Measurements from ENCODE around the gene RPS26. TPM values are rescaled to one million over a fixed set of nuclear protein-coding genes. Genes with fewer than 3 reads are reported as not detected.

Gene RPS26
- total and polyA plus RNA-seq, 2 of the 13 experiments (the other 11 are each of a cell fraction or from before 2014, with no cell fraction given), result 150 to 421 TPM

DNA sequence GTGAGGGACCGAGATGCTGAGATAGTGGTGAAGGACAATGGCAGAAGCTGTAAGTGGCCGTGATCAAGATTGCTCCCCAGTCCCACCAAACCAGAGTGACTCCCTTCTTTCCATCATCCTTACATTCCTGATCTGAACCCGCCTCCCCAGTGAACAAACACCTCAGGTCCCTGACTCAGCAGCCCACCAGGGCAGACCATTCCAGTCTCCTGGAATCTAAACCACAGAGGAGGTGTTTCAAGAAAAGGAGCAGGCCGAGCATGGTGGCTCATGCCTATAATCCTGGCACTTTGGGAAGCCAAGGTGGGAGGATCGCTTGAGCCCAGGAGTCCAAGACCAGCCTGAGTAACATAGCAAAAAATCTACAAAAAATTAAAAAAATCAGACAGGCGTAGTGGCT lies 44.9 kb downstream of the RPS26 start (continued):
- no peak for TF ChIP-seq MEF2D (CRISPR knock-in tag; IDR thresholded peaks at IDR 0.05)
- TF ChIP-seq MLLT10 (CRISPR knock-in tag; IDR thresholded peaks at IDR 0.05), result no peak
- TF ChIP-seq, protein P1, sequence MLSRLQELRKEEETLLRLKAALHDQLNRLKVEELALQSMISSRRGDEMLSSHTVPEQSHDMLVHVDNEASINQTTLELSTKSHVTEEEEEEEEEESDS (CRISPR knock-in tag; IDR thresholded peaks at IDR 0.05; ENCODE audit: borderline replicate concordance), result no peak
- no peak for TF ChIP-seq NAIF1 (CRISPR knock-in tag; IDR thresholded peaks at IDR 0.05; ENCODE audit: borderline replicate concordance)
- TF ChIP-seq ZNF75D (CRISPR knock-in tag; IDR thresholded peaks at IDR 0.05; ENCODE audit: borderline replicate concordance), result no peak
- TF ChIP-seq, protein P2, sequence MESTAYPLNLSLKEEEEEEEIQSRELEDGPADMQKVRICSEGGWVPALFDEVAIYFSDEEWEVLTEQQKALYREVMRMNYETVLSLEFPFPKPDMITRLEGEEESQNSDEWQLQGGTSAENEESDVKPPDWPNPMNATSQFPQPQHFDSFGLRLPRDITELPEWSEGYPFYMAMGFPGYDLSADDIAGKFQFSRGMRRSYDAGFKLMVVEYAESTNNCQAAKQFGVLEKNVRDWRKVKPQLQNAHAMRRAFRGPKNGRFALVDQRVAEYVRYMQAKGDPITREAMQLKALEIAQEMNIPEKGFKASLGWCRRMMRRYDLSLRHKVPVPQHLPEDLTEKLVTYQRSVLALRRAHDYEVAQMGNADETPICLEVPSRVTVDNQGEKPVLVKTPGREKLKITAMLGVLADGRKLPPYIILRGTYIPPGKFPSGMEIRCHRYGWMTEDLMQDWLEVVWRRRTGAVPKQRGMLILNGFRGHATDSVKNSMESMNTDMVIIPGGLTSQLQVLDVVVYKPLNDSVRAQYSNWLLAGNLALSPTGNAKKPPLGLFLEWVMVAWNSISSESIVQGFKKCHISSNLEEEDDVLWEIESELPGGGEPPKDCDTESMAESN (CRISPR knock-in tag; conservative IDR thresholded peaks at IDR 0.05), result no peak
- no peak for TF ChIP-seq ZNF790 (CRISPR knock-in tag; IDR thresholded peaks at IDR 0.05; ENCODE audit: borderline replicate concordance)

DNA sequence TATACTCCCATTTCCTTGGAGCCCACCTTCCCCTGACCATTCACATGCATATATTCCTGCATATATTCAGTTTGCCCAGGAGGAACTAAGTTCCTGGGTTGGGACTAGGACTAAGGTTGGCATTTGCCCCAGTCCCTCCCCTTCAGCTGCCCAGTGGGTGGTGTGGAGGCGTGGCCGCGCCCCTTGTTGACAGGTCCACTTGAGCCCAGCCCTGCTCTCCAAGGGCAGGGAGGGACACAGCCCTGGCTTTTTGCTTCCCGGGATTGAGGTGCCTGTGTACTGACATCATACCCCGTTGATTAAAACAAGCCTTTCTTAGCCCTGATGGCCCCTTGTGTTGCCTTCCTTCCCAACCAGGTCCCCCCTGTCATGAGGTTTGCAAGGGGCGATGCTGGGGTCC lies 45.5 kb downstream of the RPS26 start:
- H3K4me1 ChIP-seq (ENCODE audit: insufficient read depth, low read length), result peaks cover 51% of the 10 kb centered on the region
- H3K79me2 ChIP-seq (ENCODE audit: insufficient read depth, low read length), result peaks cover 25% of the 10 kb centered on the region
- intact Hi-C loops (cut with micrococcal nuclease; ENCODE audit: unreplicated experiment), result no loop called here
- BruUV-seq (replicated peaks), result no TSS peak
- WGBS (ENCODE audit: low lambda C conversion rate), result 93% methylated on average over 6 of the region's 6 CpGs
- DNase-seq (ENCODE audit: low spot score) (no peak), FAIRE-seq (no peak), ATAC-seq (no peak)
- H3K9me3 ChIP-seq (ENCODE audit: low read length), result no peaks in the 10 kb centered on the region
- H3K27me3 ChIP-seq (ENCODE audit: control insufficient read depth in 1 of 2, insufficient read depth in 2 of 2, low read length in 2 of 2), result no peaks in the 10 kb centered on the region
- no peak overlapping the region for H2AFZ ChIP-seq (ENCODE audit: low read length)
- H3K27ac ChIP-seq (ENCODE audit: extremely low read length, insufficient read depth, low read length), result no peak overlapping the region
- H3K9ac ChIP-seq (ENCODE audit: insufficient read depth, low read depth, low read length), result no peak overlapping the region
- H3K4me2 ChIP-seq (ENCODE audit: low read depth, low read length), result no peak overlapping the region
- ChIA-PET CTCF (ENCODE audit: low intra/inter-chr PET ratio, low total read pairs) (no interaction called here), POLR2A (interaction anchor here (1.1 to 5.9 kb wide), 3 partner anchors 8 to 15 kb away, joined by 4 to 46 read pairs (median 5); partner anchors contain the start of gene PA2G4)
- no peak overlapping the region for H3K4me3 ChIP-seq (replicated peaks in 1 of 3; ENCODE audit: insufficient read depth in 1 of 3, low read depth in 2 of 3, low read length in 3 of 3)
- in situ Hi-C loops (cut with HindIII; ENCODE audit: extremely low pct_ligation_motif_present, low pct_unique_long_range_greater_than_20kb), result no loop called here
- peaks cover 29 to 66% of the 10 kb centered on the region in 2 experiments for H3K36me3 ChIP-seq (replicated peaks in 1 of 2; ENCODE audit: control insufficient read depth in 1 of 2, insufficient read depth in 2 of 2, low read length in 2 of 2)
- H4K20me1 ChIP-seq (ENCODE audit: insufficient read depth, low read length), result peaks cover 16% of the 10 kb centered on the region
- TF ChIP-seq MBD4 (IDR thresholded peaks at IDR 0.05; ENCODE audit: borderline replicate concordance, low read length) (no peak), REPIN1 (CRISPR knock-in tag; IDR thresholded peaks at IDR 0.05; ENCODE audit: borderline replicate concordance, low read depth) (no peak), ZNF33A (CRISPR knock-in tag; IDR thresholded peaks at IDR 0.05; ENCODE audit: borderline replicate concordance) (no peak), ZNF567 (CRISPR knock-in tag; IDR thresholded peaks at IDR 0.05; ENCODE audit: borderline replicate concordance) (no peak), HOXD1 (CRISPR knock-in tag; IDR thresholded peaks at IDR 0.05) (no peak), ZNF749 (CRISPR knock-in tag; IDR thresholded peaks at IDR 0.05; ENCODE audit: borderline replicate concordance) (no peak)
- TF ChIP-seq, protein P3, sequence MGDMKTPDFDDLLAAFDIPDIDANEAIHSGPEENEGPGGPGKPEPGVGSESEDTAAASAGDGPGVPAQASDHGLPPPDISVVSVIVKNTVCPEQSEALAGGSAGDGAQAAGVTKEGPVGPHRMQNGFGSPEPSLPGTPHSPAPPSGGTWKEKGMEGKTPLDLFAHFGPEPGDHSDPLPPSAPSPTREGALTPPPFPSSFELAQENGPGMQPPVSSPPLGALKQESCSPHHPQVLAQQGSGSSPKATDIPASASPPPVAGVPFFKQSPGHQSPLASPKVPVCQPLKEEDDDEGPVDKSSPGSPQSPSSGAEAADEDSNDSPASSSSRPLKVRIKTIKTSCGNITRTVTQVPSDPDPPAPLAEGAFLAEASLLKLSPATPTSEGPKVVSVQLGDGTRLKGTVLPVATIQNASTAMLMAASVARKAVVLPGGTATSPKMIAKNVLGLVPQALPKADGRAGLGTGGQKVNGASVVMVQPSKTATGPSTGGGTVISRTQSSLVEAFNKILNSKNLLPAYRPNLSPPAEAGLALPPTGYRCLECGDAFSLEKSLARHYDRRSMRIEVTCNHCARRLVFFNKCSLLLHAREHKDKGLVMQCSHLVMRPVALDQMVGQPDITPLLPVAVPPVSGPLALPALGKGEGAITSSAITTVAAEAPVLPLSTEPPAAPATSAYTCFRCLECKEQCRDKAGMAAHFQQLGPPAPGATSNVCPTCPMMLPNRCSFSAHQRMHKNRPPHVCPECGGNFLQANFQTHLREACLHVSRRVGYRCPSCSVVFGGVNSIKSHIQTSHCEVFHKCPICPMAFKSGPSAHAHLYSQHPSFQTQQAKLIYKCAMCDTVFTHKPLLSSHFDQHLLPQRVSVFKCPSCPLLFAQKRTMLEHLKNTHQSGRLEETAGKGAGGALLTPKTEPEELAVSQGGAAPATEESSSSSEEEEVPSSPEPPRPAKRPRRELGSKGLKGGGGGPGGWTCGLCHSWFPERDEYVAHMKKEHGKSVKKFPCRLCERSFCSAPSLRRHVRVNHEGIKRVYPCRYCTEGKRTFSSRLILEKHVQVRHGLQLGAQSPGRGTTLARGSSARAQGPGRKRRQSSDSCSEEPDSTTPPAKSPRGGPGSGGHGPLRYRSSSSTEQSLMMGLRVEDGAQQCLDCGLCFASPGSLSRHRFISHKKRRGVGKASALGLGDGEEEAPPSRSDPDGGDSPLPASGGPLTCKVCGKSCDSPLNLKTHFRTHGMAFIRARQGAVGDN (CRISPR knock-in tag; IDR thresholded peaks at IDR 0.05), result peak; percentile 46
- TF ChIP-seq, protein P4, sequence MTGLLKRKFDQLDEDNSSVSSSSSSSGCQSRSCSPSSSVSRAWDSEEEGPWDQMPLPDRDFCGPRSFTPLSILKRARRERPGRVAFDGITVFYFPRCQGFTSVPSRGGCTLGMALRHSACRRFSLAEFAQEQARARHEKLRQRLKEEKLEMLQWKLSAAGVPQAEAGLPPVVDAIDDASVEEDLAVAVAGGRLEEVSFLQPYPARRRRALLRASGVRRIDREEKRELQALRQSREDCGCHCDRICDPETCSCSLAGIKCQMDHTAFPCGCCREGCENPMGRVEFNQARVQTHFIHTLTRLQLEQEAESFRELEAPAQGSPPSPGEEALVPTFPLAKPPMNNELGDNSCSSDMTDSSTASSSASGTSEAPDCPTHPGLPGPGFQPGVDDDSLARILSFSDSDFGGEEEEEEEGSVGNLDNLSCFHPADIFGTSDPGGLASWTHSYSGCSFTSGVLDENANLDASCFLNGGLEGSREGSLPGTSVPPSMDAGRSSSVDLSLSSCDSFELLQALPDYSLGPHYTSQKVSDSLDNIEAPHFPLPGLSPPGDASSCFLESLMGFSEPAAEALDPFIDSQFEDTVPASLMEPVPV (CRISPR knock-in tag; IDR thresholded peaks at IDR 0.05), result no peak
